Measurements from ENCODE around the gene TECPR2. TPM values are rescaled to one million over a fixed set of nuclear protein-coding genes. Genes with fewer than 3 reads are reported as not detected.

The TECPR2 gene
- total RNA-seq, 3 donors from 2014 or later = 19.8 to 25.2 (median 19.9) TPM

DNA sequence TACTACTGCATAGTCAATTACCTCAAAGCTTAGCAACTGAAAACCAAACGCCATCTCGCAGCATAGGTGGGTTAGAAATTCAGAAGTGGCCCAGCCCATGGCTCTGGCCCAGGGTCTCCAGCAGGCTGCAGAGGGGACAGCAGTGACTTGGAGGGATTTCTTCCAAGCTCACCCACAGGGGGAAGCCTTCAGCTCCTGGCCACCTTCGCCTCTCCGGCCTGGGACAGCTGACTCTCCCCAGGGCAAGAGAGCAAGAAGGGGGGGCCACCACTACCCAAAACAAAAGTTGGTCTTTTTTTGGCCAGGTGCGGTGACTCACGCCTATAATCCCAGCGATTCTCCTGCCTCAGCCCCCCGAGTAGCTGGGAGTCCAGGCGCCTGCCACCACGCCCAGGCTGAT lies 179.0 kb downstream of the TECPR2 start:
- intact Hi-C loops (cut with DNase I; ENCODE audit: low total_unique reads) = no loop called here
- H3K27me3 ChIP-seq = peaks cover 3 to 11% of the 10 kb centered on the region in 2 donors
- no peaks in the 10 kb centered on the region for H3K9me3 ChIP-seq
- TF ChIP-seq POLR2A (IDR thresholded peaks at IDR 0.05) (no peak), POLR2AphosphoS5 (IDR thresholded peaks at IDR 0.05) (no peak)
- TF ChIP-seq, protein P1, sequence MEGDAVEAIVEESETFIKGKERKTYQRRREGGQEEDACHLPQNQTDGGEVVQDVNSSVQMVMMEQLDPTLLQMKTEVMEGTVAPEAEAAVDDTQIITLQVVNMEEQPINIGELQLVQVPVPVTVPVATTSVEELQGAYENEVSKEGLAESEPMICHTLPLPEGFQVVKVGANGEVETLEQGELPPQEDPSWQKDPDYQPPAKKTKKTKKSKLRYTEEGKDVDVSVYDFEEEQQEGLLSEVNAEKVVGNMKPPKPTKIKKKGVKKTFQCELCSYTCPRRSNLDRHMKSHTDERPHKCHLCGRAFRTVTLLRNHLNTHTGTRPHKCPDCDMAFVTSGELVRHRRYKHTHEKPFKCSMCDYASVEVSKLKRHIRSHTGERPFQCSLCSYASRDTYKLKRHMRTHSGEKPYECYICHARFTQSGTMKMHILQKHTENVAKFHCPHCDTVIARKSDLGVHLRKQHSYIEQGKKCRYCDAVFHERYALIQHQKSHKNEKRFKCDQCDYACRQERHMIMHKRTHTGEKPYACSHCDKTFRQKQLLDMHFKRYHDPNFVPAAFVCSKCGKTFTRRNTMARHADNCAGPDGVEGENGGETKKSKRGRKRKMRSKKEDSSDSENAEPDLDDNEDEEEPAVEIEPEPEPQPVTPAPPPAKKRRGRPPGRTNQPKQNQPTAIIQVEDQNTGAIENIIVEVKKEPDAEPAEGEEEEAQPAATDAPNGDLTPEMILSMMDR (IDR thresholded peaks at IDR 0.05) = no peak
- H3K4me1 ChIP-seq = peaks cover 0 to 11% of the 10 kb centered on the region in 2 donors
- no peak for DNase-seq (ENCODE audit: low spot score in 2 of 2)
- H3K36me3 ChIP-seq = no peaks in the 10 kb centered on the region
- H3K27ac ChIP-seq = no peak overlapping the region
- no peak overlapping the region for H3K4me3 ChIP-seq

DNA sequence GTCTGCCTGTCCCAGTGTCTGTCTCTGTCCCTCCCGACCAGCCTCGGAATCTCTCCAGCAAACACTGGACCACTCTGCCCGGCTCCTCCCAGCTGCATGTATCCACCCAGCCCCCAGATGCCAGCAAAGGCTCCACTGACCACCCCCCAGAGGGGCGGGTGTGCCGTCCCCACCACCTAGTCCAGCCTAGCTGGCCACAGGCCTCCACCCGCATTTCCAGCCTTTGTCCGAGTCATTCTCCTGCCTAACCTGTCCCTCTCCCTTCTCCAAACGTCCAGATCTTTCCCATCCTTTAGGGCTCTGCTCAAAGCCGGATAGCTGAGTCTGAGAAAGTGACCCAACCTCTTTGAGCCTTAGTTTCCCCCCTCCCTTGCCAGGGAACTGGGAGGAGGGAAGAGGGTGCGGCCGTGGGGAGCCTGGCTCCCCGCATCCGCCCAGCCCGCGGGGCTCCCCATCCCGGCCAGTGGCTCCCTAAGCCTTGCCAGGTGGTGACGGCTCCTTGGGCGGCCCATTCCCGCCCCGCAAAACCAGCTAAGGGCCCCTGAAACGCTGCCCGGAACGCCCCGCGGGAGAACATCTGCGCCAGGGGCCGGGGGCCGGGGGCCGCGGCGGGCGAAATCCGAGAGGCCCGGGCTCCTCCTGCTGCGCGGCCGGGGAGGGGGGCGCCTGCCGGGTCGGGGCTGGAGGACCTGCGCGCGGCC lies 181.5 kb downstream of the TECPR2 start:
- Histone ChIP-seq H3K27me3 (peaks cover 3 to 11% of the 10 kb centered on the region in 2 donors), H3K9me3 (no peaks in the 10 kb centered on the region), H3K27ac (no peak overlapping the region), H3K4me3 (peak overlapping the region in 2 of 3 donors; percentile 36 to 55), H3K4me1 (peaks cover 0 to 11% of the 10 kb centered on the region in 2 donors), H3K36me3 (no peaks in the 10 kb centered on the region)
- TF ChIP-seq POLR2A (IDR thresholded peaks at IDR 0.05) = no peak
- TF ChIP-seq, protein P1 (IDR thresholded peaks at IDR 0.05) = no peak
- no peak for TF ChIP-seq POLR2AphosphoS5 (IDR thresholded peaks at IDR 0.05)
- DNase-seq (ENCODE audit: low spot score in 2 of 2) = no peak
- intact Hi-C loops (cut with DNase I; ENCODE audit: low total_unique reads) = no loop called here

DNA sequence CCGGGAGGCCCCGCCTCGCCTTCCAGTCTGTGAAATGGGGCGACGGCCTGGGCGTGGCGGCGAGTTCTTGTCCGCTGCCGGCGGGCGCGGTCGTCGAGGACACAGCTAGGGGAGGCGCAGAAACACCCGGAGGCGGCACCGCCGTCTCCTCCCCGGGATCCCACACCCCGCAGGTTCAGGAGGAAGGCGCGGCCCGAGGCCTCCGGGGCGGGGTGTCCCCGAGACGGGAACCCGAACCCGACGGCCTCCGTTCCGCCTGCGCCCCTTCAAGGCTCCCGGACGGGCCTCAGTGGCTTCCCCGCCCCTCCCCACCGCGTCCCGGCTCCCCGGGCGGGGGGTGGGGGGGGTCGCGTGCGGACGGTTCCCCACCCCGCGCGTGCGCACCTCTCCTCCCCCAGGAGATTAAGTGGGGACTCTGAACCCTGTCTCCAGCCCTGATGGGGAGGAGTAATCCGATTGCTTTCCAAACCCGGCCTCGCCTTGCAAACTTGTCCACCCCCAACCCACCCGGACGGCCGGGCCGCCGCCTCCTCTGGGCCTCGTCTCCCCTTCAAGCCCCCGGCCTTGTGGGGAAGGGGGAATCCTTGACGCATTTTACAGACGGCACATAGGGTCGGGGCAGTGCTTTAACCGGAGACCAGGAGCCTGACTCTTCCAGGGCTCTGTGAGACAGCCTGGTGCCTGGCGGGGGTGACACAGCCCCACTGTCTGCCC lies 182.2 kb downstream of the TECPR2 start:
- no peak for DNase-seq (ENCODE audit: low spot score in 2 of 2)
- H3K4me3 ChIP-seq = peak overlapping the region in 2 of 3 donors; percentile 36 to 55
- intact Hi-C loops (cut with DNase I; ENCODE audit: low total_unique reads) = no loop called here
- H3K36me3 ChIP-seq = no peaks in the 10 kb centered on the region
- H3K4me1 ChIP-seq = peaks cover 0 to 8% of the 10 kb centered on the region in 2 donors
- no peaks in the 10 kb centered on the region for H3K9me3 ChIP-seq
- no peak overlapping the region for H3K27ac ChIP-seq
- peaks cover 3 to 11% of the 10 kb centered on the region in 2 donors for H3K27me3 ChIP-seq
- TF ChIP-seq POLR2AphosphoS5 (IDR thresholded peaks at IDR 0.05) (no peak), POLR2A (IDR thresholded peaks at IDR 0.05) (no peak)
- TF ChIP-seq, protein P1 (IDR thresholded peaks at IDR 0.05) = no peak

DNA sequence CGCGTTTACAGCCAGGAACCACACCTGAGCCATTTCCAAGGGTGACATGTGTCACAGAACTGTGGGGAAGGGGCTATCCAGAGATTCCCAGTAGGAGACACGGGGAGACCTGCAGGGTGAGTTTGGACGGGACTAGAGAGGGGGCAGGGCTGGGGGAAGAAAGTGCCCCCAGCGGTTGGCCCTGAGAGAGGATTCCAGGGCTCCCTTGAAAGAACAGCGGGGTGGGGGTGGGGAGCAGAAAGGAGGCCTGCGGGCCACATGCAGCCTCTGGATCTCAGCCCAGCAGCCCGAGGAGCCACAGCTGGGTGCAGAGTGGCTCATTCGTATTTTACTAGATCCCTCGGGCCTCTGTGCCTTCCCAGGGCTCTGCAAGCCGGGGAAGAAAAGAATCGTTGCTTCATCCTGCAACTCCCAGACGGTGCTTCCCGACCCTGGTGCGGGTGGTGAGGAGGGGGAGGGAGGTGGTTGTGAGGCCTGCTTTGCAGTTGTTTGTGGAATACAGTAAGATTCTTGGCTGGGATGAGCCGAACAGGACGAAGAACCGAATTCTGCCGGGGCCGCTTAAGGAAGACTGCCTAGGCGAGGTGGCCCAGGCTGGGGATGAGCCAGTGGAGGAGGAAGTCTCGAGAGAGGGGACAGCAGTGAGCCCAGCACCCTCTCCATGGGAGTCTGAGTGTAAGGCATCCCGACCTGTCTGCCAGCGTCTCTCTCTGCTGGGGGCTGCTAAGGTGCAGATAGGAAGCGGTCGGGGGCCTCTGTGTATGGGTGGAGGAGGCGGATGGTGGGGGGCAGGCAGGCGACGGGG lies 182.9 kb downstream of the TECPR2 start:
- Histone ChIP-seq H3K9me3 (no peaks in the 10 kb centered on the region), H3K27me3 (peaks cover 3 to 11% of the 10 kb centered on the region in 2 donors), H3K4me1 (peaks cover 0 to 4% of the 10 kb centered on the region in 2 donors), H3K4me3 (peak overlapping the region in 2 of 3 donors; percentile 26 to 36), H3K36me3 (no peaks in the 10 kb centered on the region), H3K27ac (peak overlapping the region in 1 of 2 donors; percentile 3)
- DNase-seq (ENCODE audit: low spot score in 2 of 2) = no peak
- TF ChIP-seq, protein P1 (IDR thresholded peaks at IDR 0.05) = no peak
- no peak for TF ChIP-seq POLR2A (IDR thresholded peaks at IDR 0.05)
- TF ChIP-seq POLR2AphosphoS5 (IDR thresholded peaks at IDR 0.05) = no peak
- intact Hi-C loops (cut with DNase I; ENCODE audit: low total_unique reads) = no loop called here

All from breast epithelium (tissue), 4 donors.